Sigmoid colon (tissue), 7 donors: Measurements from ENCODE around the gene PEX26. TPM values are rescaled to one million over a fixed set of nuclear protein-coding genes. Genes with fewer than 3 reads are reported as not detected.
A peak's percentile ranks its signal among the peaks of the same experiment; 100 is the strongest.

Experiments used
- DNase-seq: peaks from one replicate; pipeline ENCODE4 v3.0.0-alpha.2; 2019
- H3K27ac ChIP-seq, 4 donors: fragments of 200-600 bp; sonication (generic); one replicate each; pipeline ENCODE4 v1.5.1; 2016 to 2019; ENCODE audit warnings: mild to moderate bottlenecking in 1 of 4
- H3K27me3 ChIP-seq, 3 donors: fragments of 200-600 bp; sonication (generic); one replicate each; pipeline ENCODE4 v1.5.1; 2019; ENCODE audit warnings: mild to moderate bottlenecking in 1 of 3
- H3K36me3 ChIP-seq, 4 donors: fragments of 200-600 bp; sonication (generic); one replicate each; pipeline ENCODE4 v1.5.1; 2016 to 2019
- H3K4me1 ChIP-seq, 4 donors: fragments of 200-600 bp; sonication (generic); one replicate each; pipeline ENCODE4 v1.5.1; 2017 to 2019
- H3K4me3 ChIP-seq, 4 donors: fragments of 200-600 bp; sonication (generic); one replicate each; pipeline ENCODE4 v1.5.1; 2017 to 2019; ENCODE audit warnings: mild to moderate bottlenecking in 2 of 4, moderate library complexity in 1 of 4
- H3K9me3 ChIP-seq, 4 donors: fragments of 200-600 bp in 3 of 4; sonication (generic) in 3 of 4; one replicate each; pipeline versions ENCODE4 v1.5.1 to v1.6.1; 2013 to 2019
- EP300 ChIP-seq, 4 donors: sonication (generic); formaldehyde crosslinking; IDR thresholded peaks; one replicate each; pipeline ENCODE4 v1.6.1; 2017; ENCODE audit warnings: antibody characterized with exemption in 4 of 4
- POLR2A ChIP-seq, 2 donors: fragments of 450-650 bp; IDR thresholded peaks; one replicate each; pipeline ENCODE4 v1.6.1; 2016; ENCODE audit warnings: antibody characterized with exemption in 2 of 2, mild to moderate bottlenecking in 2 of 2, moderate library complexity in 2 of 2
- POLR2AphosphoS5 ChIP-seq, 4 donors: sonication (generic); formaldehyde crosslinking; IDR thresholded peaks; one replicate each; pipeline ENCODE4 v1.6.1; 2017; ENCODE audit warnings: antibody characterized with exemption in 4 of 4
- WGBS, 2 donors: extraction: QIAGEN DNeasy Blood & Tissue Kit; methylation state at CpG; one replicate each; pipeline ENCODE4 v1.1.7; 2013; 5-methylcytosine and 5-hydroxymethylcytosine counted together
- intact Hi-C: fragments of 100-400 bp; cut with DNase I; formaldehyde crosslinking; loops from one replicate; pipeline ENCODE4 v1.15.1; 2023
- polyA plus RNA-seq, 3 donors: library from polyadenylated mRNA; stranded (reverse); fragments of 200-250 nt; gene quantifications; one replicate each; pipeline ENCODE4 v1.2.3, GENCODE V29; 2013
- total RNA-seq, 4 donors: library from RNA; depleted of rRNA; stranded (reverse); fragments of >200 nt; gene quantifications; one replicate each; pipeline ENCODE4 v1.1.0, GENCODE V29; 2016
- TF ChIP-seq, protein P1 (sequence below), 4 experiments: fragments of 450-650 bp in 3 of 4; fragments of 200-600 bp in 1 of 4; IDR thresholded peaks; one replicate each; pipeline ENCODE4 v1.5.1; 2016 to 2019; ENCODE audit warnings: antibody characterized with exemption in 4 of 4, mild to moderate bottlenecking in 3 of 4, moderate library complexity in 2 of 4
- donor health status: healthy with polysubstance abuse.
- donor health status: Bipolar disorder and iron deficiency.
- donor health status: healthy.

Gene PEX26
- total and polyA plus RNA-seq, 7 donors: 13.3 to 124 (median 21.3) TPM

DNA sequence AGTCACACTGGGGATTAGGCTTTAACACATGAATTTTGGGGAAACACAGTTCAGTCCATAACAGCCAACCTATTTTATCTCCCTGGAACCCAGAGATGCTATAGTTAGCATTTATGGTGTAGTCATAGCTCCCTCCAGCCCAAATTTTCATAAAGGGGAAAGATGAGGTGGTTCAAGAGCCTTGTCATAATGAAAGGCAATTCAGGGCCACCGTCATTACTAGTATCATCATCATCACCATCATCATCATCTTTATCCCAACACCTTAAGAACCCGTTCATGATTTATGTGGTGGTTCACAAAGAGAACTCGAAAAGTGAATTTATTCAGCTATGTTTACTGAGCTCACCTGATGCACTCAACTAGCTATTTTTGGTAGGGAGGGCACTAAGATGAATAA, 30.4 kb downstream of the PEX26 start:
- H3K4me3 ChIP-seq: no peak overlapping the region
- H3K27me3 ChIP-seq: peaks cover 5 to 37% (median 10%) of the 10 kb centered on the region in 3 donors
- 90% methylated on average over 3 of the region's 3 CpGs for WGBS, 2 donors
- H3K36me3 ChIP-seq: no peaks in the 10 kb centered on the region
- no peaks in the 10 kb centered on the region for H3K9me3 ChIP-seq
- no peak for TF ChIP-seq EP300 (IDR thresholded peaks at IDR 0.05)
- TF ChIP-seq, protein P1, sequence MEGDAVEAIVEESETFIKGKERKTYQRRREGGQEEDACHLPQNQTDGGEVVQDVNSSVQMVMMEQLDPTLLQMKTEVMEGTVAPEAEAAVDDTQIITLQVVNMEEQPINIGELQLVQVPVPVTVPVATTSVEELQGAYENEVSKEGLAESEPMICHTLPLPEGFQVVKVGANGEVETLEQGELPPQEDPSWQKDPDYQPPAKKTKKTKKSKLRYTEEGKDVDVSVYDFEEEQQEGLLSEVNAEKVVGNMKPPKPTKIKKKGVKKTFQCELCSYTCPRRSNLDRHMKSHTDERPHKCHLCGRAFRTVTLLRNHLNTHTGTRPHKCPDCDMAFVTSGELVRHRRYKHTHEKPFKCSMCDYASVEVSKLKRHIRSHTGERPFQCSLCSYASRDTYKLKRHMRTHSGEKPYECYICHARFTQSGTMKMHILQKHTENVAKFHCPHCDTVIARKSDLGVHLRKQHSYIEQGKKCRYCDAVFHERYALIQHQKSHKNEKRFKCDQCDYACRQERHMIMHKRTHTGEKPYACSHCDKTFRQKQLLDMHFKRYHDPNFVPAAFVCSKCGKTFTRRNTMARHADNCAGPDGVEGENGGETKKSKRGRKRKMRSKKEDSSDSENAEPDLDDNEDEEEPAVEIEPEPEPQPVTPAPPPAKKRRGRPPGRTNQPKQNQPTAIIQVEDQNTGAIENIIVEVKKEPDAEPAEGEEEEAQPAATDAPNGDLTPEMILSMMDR (IDR thresholded peaks at IDR 0.05): no peak
- TF ChIP-seq POLR2AphosphoS5 (IDR thresholded peaks at IDR 0.05): no peak
- TF ChIP-seq POLR2A (IDR thresholded peaks at IDR 0.05): no peak
- intact Hi-C loops: loop anchor here (5.0 kb wide), 1 partner anchor 34 kb away; no protein-coding TSS in a partner anchor
- H3K27ac ChIP-seq: no peak overlapping the region
- H3K4me1 ChIP-seq: peaks cover 0 to 19% (median 16%) of the 10 kb centered on the region in 4 donors
- DNase-seq: no peak

DNA sequence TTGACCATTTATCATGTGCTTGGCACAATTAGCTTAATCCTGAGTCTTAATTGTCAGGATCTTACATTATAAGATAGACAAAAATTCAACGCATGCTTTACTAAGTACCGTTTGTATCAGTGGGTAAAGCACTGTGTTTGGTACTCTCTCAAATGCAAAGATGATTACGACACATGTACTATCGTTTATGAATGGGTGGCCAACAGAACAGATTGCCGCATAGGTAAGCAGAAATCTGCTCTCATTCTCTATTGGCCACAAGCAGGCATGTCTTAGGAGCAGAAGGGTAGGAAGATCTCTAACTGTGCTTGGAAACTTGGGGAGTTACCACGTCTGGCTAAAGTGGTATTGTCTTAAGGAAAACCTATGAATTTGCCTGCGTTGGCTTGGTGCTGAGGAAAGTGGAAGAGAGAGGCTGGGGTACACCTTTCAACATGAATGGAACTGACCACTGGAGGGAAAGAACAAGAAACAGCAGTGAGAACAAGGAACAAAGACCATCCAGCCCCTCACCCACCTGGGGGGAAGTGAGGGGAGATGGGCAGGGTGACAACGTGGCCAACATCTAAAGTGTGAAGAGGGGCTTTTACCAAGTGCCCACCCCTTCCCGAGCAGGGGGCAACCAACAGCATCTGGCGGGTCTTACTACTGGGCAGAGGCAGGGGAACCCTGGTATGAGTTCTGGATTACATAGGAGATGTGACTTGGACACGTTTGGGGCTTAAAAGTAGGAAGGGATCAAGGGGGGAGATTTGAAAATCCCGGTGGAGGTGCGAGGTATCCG, 31.8 kb downstream of the PEX26 start:
- DNase-seq: no peak
- H3K27ac ChIP-seq: peak overlapping the region in 1 of 4 donors; percentile 75
- 47 to 56% methylated on average over 14 of the region's 14 CpGs for WGBS, 2 donors
- intact Hi-C loops: loop anchor here (5.0 kb wide), 1 partner anchor 33 kb away; no protein-coding TSS in a partner anchor
- H3K27me3 ChIP-seq: peaks cover 5 to 37% (median 10%) of the 10 kb centered on the region in 3 donors
- H3K36me3 ChIP-seq: no peaks in the 10 kb centered on the region
- TF ChIP-seq EP300 (IDR thresholded peaks at IDR 0.05): no peak
- TF ChIP-seq, protein P1 (IDR thresholded peaks at IDR 0.05): no peak
- TF ChIP-seq POLR2A (IDR thresholded peaks at IDR 0.05): no peak
- no peaks in the 10 kb centered on the region for H3K9me3 ChIP-seq
- H3K4me3 ChIP-seq: peak overlapping the region in 3 of 4 donors; percentile 41 to 55 (median 53)
- peaks cover 0 to 19% (median 16%) of the 10 kb centered on the region in 4 donors for H3K4me1 ChIP-seq

DNA sequence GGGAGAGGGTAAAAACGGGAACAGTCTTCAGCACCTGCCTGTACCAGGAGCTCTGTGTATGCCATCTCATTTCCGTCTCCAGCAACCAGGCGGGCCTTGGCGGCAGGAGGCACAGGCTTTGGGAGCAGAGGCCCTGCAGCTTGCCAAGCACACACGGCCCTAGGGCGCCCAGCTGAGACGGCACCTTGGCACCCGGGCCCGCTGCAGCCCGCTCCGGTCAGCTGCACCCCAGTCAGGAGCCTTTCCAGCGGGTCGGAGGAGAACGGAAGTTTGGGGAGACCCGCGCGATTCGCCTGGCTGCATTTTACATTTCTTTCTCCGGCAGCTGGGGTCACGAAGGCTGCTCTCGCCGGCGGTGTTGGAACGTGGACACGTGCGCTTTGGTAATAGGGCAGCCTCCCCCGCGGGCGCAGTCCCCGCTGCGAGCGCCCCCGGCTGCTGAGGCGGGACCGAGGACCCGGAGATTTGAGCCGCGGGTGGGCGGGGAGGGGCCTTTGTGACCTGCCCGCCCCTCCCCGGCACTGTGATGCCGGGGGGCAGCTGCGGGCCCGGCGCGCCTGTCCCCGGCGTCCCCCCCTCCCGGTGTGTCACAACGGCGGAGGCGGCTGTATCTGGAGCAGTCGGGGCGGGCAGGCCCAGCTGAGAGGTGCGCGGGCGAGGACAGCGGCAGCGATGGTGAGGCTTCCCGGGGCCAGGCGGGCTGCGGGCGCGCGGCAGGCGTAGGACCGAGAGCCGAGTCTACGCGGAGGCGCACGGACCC, 32.6 kb downstream of the PEX26 start, which contains the start of gene TUBA8:
Gene TUBA8, plus strand, starts transcription at position 616 of the 760 bp plus-strand sequence. Its CDS starts 57 bp downstream, at position 673.
- intact Hi-C loops: no loop called here
- no peak for TF ChIP-seq POLR2A (IDR thresholded peaks at IDR 0.05)
- TF ChIP-seq, protein P1 (IDR thresholded peaks at IDR 0.05): no peak
- no peak for TF ChIP-seq EP300 (IDR thresholded peaks at IDR 0.05)
- TF ChIP-seq POLR2AphosphoS5 (IDR thresholded peaks at IDR 0.05): no peak
- peak within 1 kb of the TSS in 1 of 4 donors; percentile 75 for H3K27ac ChIP-seq
- peaks cover 5 to 37% (median 10%) of the 10 kb centered on the region in 3 donors for H3K27me3 ChIP-seq
- no peaks in the 10 kb centered on the region for H3K36me3 ChIP-seq
- no peaks in the 10 kb centered on the region for H3K9me3 ChIP-seq
- 1% methylated on average over 72 of the region's 72 CpGs for WGBS, 2 donors
- no peak for DNase-seq
- peak within 1 kb of the TSS; percentile 30 to 55 (median 47) for H3K4me3 ChIP-seq
- H3K4me1 ChIP-seq: peaks cover 0 to 19% (median 16%) of the 10 kb centered on the region in 4 donors

DNA sequence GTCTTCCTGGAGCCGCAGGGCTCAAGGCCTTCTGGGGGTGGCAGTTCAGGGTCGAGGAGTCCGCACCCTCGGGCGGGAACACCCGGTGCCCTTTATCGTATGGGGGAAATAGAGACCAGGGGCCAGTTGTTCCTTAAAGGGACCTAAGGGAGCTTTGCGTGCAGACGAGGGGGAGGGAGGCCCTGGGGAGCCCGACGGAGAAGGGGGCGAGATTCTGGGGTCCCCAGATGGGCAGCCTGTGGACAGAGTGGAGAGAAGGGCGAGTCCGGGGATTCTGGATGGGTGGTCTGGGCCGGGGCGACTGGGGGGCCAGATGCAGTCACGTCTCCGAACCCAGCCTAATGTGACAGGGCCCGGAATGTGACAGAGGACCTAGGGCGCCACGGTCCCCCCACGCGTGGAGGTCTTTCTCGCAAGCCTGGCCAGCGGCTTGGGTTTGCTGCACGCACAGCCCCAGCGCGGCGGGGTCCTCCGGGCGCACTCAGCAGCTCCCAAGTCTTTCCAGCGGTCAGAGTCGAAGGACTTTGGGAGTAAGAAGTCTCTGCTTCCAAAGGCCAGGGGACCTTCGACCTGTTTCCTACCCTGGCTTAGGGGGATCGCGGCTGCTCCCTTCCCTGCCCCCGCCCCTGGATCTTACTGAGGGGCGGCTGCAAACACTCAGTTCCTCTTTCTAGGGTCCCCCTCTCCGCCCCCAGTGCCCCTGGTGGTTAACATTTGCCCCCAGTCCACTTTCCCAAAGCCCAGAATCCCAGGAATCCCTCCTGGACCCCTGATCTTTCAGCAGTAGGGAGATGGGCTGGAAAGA, 33.4 kb downstream of the PEX26 start:
- Histone ChIP-seq H3K27ac (peak overlapping the region in 1 of 4 donors; percentile 75), H3K27me3 (peaks cover 5 to 34% (median 10%) of the 10 kb centered on the region in 3 donors), H3K9me3 (no peaks in the 10 kb centered on the region), H3K4me3 (peak overlapping the region; percentile 30 to 55 (median 47)), H3K36me3 (no peaks in the 10 kb centered on the region), H3K4me1 (peaks cover 0 to 19% (median 16%) of the 10 kb centered on the region in 4 donors)
- intact Hi-C loops: no loop called here
- DNase-seq: no peak
- WGBS, 2 donors: 24 to 27% methylated on average over 39 of the region's 39 CpGs
- TF ChIP-seq EP300 (IDR thresholded peaks at IDR 0.05) (no peak), POLR2A (IDR thresholded peaks at IDR 0.05) (no peak), POLR2AphosphoS5 (IDR thresholded peaks at IDR 0.05) (no peak)
- TF ChIP-seq, protein P1 (IDR thresholded peaks at IDR 0.05): no peak
